Mesothelial cell of epicardium (in vitro differentiated cells): Measurements from ENCODE around the gene FAM20A. TPM values are rescaled to one million over a fixed set of nuclear protein-coding genes. Genes with fewer than 3 reads are reported as not detected.

ENCODE experiments used
- DNase-seq, 2 experiments: peaks; one replicate each; pipeline ENCODE4 v3.0.0; 2021; ENCODE audit warnings: low spot score in 2 of 2; ENCODE audit not compliant: unreplicated experiment in 2 of 2
- H3K27ac Mint-ChIP-seq: 2 replicates; pipeline ENCODE4 v1.8.0; 2021; ENCODE audit warnings: mixed read lengths
- H3K27me3 Mint-ChIP-seq: 2 replicates; pipeline ENCODE4 v1.8.0; 2021; ENCODE audit warnings: low read depth, mixed read lengths
- H3K36me3 Mint-ChIP-seq: 2 replicates; pipeline ENCODE4 v1.8.0; 2021; ENCODE audit warnings: mixed read lengths
- H3K4me1 Mint-ChIP-seq: 2 replicates; pipeline ENCODE4 v1.8.0; 2021; ENCODE audit warnings: mixed read lengths
- H3K4me3 Mint-ChIP-seq: 2 replicates; pipeline ENCODE4 v1.8.0; 2021; ENCODE audit warnings: mild to moderate bottlenecking, moderate library complexity, mixed read lengths
- H3K9me3 Mint-ChIP-seq: 2 replicates; pipeline ENCODE4 v1.8.0; 2021; ENCODE audit warnings: mixed read lengths
- total RNA-seq: library from RNA; stranded (reverse); gene quantifications from 3 replicates; pipeline ENCODE4 v1.2.1, GENCODE V29; 2021
- TF ChIP-seq, protein P1 (sequence below): fragments of 200-600 bp; sonication (generic); IDR thresholded peaks from one replicate; pipeline ENCODE4 v1.5.0; 2021; ENCODE audit warnings: antibody characterized with exemption; ENCODE audit not compliant: unreplicated experiment

The FAM20A gene
- total RNA-seq, 1 donor from 2014 or later: 1.8 TPM

GRCh38 chr17:68640242-68640989, 39.2 kb upstream of the FAM20A start:
- no peak for DNase-seq
- H3K27ac Mint-ChIP-seq: no peak overlapping the region
- TF ChIP-seq, protein P1, sequence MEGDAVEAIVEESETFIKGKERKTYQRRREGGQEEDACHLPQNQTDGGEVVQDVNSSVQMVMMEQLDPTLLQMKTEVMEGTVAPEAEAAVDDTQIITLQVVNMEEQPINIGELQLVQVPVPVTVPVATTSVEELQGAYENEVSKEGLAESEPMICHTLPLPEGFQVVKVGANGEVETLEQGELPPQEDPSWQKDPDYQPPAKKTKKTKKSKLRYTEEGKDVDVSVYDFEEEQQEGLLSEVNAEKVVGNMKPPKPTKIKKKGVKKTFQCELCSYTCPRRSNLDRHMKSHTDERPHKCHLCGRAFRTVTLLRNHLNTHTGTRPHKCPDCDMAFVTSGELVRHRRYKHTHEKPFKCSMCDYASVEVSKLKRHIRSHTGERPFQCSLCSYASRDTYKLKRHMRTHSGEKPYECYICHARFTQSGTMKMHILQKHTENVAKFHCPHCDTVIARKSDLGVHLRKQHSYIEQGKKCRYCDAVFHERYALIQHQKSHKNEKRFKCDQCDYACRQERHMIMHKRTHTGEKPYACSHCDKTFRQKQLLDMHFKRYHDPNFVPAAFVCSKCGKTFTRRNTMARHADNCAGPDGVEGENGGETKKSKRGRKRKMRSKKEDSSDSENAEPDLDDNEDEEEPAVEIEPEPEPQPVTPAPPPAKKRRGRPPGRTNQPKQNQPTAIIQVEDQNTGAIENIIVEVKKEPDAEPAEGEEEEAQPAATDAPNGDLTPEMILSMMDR: no peak
- H3K36me3 Mint-ChIP-seq: no peaks in the 10 kb centered on the region
- H3K4me1 Mint-ChIP-seq: peaks cover 3% of the 10 kb centered on the region
- H3K27me3 Mint-ChIP-seq: peaks cover 4% of the 10 kb centered on the region
- H3K4me3 Mint-ChIP-seq: no peak overlapping the region
- H3K9me3 Mint-ChIP-seq: peaks cover 12% of the 10 kb centered on the region

- Mint-ChIP-seq H3K4me1 (no peaks in the 10 kb centered on the region), H3K36me3 (no peaks in the 10 kb centered on the region), H3K4me3 (no peak overlapping the region), H3K27me3 (no peaks in the 10 kb centered on the region), H3K27ac (no peak overlapping the region), H3K9me3 (peaks cover 13% of the 10 kb centered on the region)
- no peak for DNase-seq
- TF ChIP-seq, protein P1: no peak
Observed at GRCh38 chr17:68634345-68634876, 33.2 kb upstream of the FAM20A start.

DNA sequence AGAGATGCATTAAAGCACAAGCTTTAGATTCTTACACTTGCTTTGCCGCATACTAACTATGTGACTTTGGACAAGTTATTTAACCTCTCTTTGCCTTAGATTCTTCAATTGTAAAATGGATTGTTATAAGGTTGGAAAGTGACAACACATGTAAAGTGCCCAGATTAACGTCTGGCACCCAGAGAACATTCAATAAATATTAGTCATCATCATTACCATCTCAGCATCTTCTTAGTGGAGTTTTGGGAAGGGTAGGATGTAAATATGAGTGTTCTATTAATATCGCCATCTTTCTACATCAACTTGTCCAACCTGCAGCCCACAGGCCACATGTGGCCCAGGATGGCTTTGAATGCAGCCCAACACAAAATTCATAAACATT, 27.4 kb upstream of the FAM20A start:
- no peaks in the 10 kb centered on the region for H3K9me3 Mint-ChIP-seq
- H3K27me3 Mint-ChIP-seq: no peaks in the 10 kb centered on the region
- H3K36me3 Mint-ChIP-seq: no peaks in the 10 kb centered on the region
- TF ChIP-seq, protein P1: no peak
- H3K27ac Mint-ChIP-seq: peak overlapping the region; percentile 26
- H3K4me3 Mint-ChIP-seq: no peak overlapping the region
- DNase-seq: no peak
- peaks cover 20% of the 10 kb centered on the region for H3K4me1 Mint-ChIP-seq

- no peak for DNase-seq
- Mint-ChIP-seq H3K36me3 (no peaks in the 10 kb centered on the region), H3K9me3 (no peaks in the 10 kb centered on the region), H3K27me3 (no peaks in the 10 kb centered on the region), H3K27ac (peak overlapping the region; percentile 26), H3K4me1 (peaks cover 20% of the 10 kb centered on the region), H3K4me3 (no peak overlapping the region)
- TF ChIP-seq, protein P1: no peak
Observed at GRCh38 chr17:68627956-68628575, 26.9 kb upstream of the FAM20A start.

GRCh38 chr17:68624381-68624780, 23.2 kb upstream of the FAM20A start:
- peaks cover 20% of the 10 kb centered on the region for H3K4me1 Mint-ChIP-seq
- no peaks in the 10 kb centered on the region for H3K9me3 Mint-ChIP-seq
- no peak overlapping the region for H3K4me3 Mint-ChIP-seq
- TF ChIP-seq, protein P1: no peak
- DNase-seq: no peak
- no peak overlapping the region for H3K27ac Mint-ChIP-seq
- H3K27me3 Mint-ChIP-seq: no peaks in the 10 kb centered on the region
- no peaks in the 10 kb centered on the region for H3K36me3 Mint-ChIP-seq
